KMS-11 (cell line): ENCODE data around the gene SHBG.

Experiments
- H2AFZ ChIP-seq: fragments of 200-600 bp; sonication (generic); 2 replicates; pipeline ENCODE4 v1.6.1; 2016; ENCODE audit warnings: antibody characterized with exemption, mixed run types, low read depth
- H3K27ac ChIP-seq: fragments of 200-600 bp; sonication (generic); 2 replicates; pipeline ENCODE4 v1.6.1; 2016; ENCODE audit warnings: mild to moderate bottlenecking, mixed run types
- H3K27me3 ChIP-seq: fragments of 200-600 bp; sonication (generic); 2 replicates; pipeline ENCODE4 v1.6.1; 2017; ENCODE audit warnings: mild to moderate bottlenecking, low read depth, mixed run types, moderate library complexity; ENCODE audit not compliant: insufficient read depth
- H3K36me3 ChIP-seq: fragments of 200-600 bp; sonication (generic); 2 replicates; pipeline ENCODE4 v1.6.1; 2017; ENCODE audit warnings: mild to moderate bottlenecking, mixed run types; ENCODE audit not compliant: insufficient read depth
- H3K4me1 ChIP-seq: fragments of 200-600 bp; sonication (generic); 2 replicates; pipeline ENCODE4 v1.6.1; 2016; ENCODE audit warnings: mild to moderate bottlenecking, low read depth, mixed run types; ENCODE audit not compliant: poor library complexity, severe bottlenecking
- H3K4me2 ChIP-seq: fragments of 200-600 bp; sonication (generic); 2 replicates; pipeline ENCODE4 v1.7.0; 2016; ENCODE audit warnings: mild to moderate bottlenecking, mixed run types
- H3K4me3 ChIP-seq: fragments of 200-600 bp; sonication (generic); IDR thresholded peaks from 2 replicates; pipeline ENCODE4 v1.6.1; 2017; ENCODE audit warnings: low read depth, low read length, mixed read lengths; ENCODE audit not compliant: insufficient read depth
- H3K79me2 ChIP-seq: fragments of 200-600 bp; sonication (generic); 2 replicates; pipeline ENCODE4 v1.6.1; 2016; ENCODE audit warnings: low read depth, mixed run types; ENCODE audit not compliant: insufficient read depth
- H3K9ac ChIP-seq: fragments of 200-600 bp; sonication (generic); 2 replicates; pipeline ENCODE4 v1.6.1; 2016; ENCODE audit warnings: mild to moderate bottlenecking, mixed run types
- H4K20me1 ChIP-seq: fragments of 200-600 bp; sonication (generic); 2 replicates; pipeline ENCODE4 v1.6.1; 2016; ENCODE audit warnings: mild to moderate bottlenecking, mixed run types; ENCODE audit not compliant: insufficient read depth
- CTCF ChIP-seq: fragments of 200-600 bp; sonication (generic); conservative IDR thresholded peaks from 2 replicates; pipeline ENCODE4 v1.6.1; 2017; ENCODE audit warnings: low read depth, mild to moderate bottlenecking, antibody characterized with exemption, low read length, moderate library complexity, mixed read lengths

The SHBG gene

GRCh38 chr17:7673239-7673638, 43.3 kb downstream of the SHBG start:
- Histone ChIP-seq H2AFZ (no peak overlapping the region), H3K4me2 (no peak overlapping the region), H3K27me3 (no peaks in the 10 kb centered on the region), H3K4me3 (no peak overlapping the region), H3K36me3 (no peaks in the 10 kb centered on the region), H3K27ac (no peak overlapping the region), H4K20me1 (no peaks in the 10 kb centered on the region), H3K4me1 (no peaks in the 10 kb centered on the region), H3K9ac (no peak overlapping the region), H3K79me2 (no peaks in the 10 kb centered on the region)
- no peak for TF ChIP-seq CTCF

GRCh38 chr17:7674934-7675333, 45.0 kb downstream of the SHBG start:
- Histone ChIP-seq H3K36me3 (no peaks in the 10 kb centered on the region), H3K4me3 (no peak overlapping the region), H3K4me1 (no peaks in the 10 kb centered on the region), H3K27ac (no peak overlapping the region), H3K4me2 (no peak overlapping the region), H2AFZ (no peak overlapping the region), H3K79me2 (no peaks in the 10 kb centered on the region), H3K27me3 (no peaks in the 10 kb centered on the region), H4K20me1 (no peaks in the 10 kb centered on the region), H3K9ac (no peak overlapping the region)
- TF ChIP-seq CTCF: no peak

DNA sequence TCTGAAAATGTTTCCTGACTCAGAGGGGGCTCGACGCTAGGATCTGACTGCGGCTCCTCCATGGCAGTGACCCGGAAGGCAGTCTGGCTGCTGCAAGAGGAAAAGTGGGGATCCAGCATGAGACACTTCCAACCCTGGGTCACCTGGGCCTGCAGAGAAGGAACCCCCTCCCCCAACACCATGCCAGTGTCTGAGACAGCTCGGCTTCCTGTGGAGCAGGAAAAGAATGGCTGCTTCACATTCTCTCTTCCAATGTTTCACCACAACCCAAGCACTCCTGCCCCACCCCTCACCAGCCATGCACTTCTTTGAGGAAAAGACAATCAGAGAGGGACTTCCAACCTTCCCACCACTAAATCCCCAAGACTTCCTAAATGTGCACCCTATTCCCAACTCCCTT, 46.6 kb downstream of the SHBG start:
- H3K9ac ChIP-seq: no peak overlapping the region
- no peaks in the 10 kb centered on the region for H3K36me3 ChIP-seq
- no peaks in the 10 kb centered on the region; the same call in 1 of the 2 replicates for H3K79me2 ChIP-seq
- no peaks in the 10 kb centered on the region for H4K20me1 ChIP-seq
- H3K4me2 ChIP-seq: no peak overlapping the region
- H2AFZ ChIP-seq: no peak overlapping the region
- no peak overlapping the region for H3K4me3 ChIP-seq
- TF ChIP-seq CTCF: no peak
- no peaks in the 10 kb centered on the region for H3K27me3 ChIP-seq
- no peak overlapping the region for H3K27ac ChIP-seq
- no peaks in the 10 kb centered on the region for H3K4me1 ChIP-seq

DNA sequence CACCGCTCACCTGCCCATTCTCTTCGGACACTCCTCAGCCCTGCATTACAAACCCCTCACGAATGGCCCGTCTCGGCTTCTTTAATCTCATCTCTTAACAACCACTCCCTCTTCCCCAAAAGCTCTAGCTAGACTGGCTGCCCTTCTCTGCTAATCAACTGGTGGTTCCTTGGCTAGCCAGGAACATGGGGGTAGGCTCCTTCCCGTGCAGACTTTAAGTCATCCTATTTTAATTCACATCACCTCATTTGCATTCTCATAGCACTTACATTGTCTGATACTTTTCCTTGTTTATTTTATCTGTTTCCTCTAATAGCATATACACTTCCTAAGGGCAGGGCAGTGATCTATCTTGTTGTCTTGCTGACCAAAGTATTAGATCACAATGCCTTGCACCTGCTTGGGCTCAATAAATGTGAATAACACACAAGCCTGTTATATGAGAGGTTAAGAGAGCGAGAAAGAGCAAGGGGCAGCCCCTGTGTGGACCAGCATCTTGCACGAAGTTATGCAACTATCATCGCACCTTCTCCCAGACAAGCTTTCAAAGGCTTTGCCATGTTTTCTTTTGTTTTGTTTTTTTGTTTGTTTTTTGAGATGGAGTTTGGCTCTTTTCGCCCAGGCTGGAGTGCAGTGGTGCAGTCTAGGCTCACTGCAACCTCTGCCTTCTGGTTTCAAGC, 47.6 kb downstream of the SHBG start:
- peaks cover 4% of the 10 kb centered on the region; the same call in 1 of the 2 replicates for H3K79me2 ChIP-seq
- no peaks in the 10 kb centered on the region for H3K4me1 ChIP-seq
- H4K20me1 ChIP-seq: no peaks in the 10 kb centered on the region
- no peak overlapping the region for H3K27ac ChIP-seq
- H3K27me3 ChIP-seq: no peaks in the 10 kb centered on the region
- no peaks in the 10 kb centered on the region for H3K36me3 ChIP-seq
- H2AFZ ChIP-seq: no peak overlapping the region
- no peak overlapping the region for H3K4me3 ChIP-seq
- H3K9ac ChIP-seq: no peak overlapping the region
- H3K4me2 ChIP-seq: no peak overlapping the region
- no peak for TF ChIP-seq CTCF
